ENCODE measurements around the gene AAK1. TPM values are rescaled to one million over a fixed set of nuclear protein-coding genes. Genes with fewer than 3 reads are reported as not detected.

The AAK1 gene
- total RNA-seq, 1 donor from 2014 or later: 18.5 TPM

Other genes with a start within 250 kb of the AAK1 start
- 34.9 and 40.9 TPM in 2 replicates for gene NFU1, start 206.3 kb downstream of the AAK1 start, total RNA-seq
- 41.8 and 52.2 TPM in 2 replicates for gene ANXA4, start 98.4 kb upstream of the AAK1 start, total RNA-seq
- 5.0 and 7.9 TPM in 2 replicates for gene GMCL1, start 185.9 kb upstream of the AAK1 start, total RNA-seq